H1 (cell line): ENCODE results near the gene KRTAP20-4. TPM values are rescaled to one million over a fixed set of nuclear protein-coding genes. Genes with fewer than 3 reads are reported as not detected.

Experiments
- CTCF ChIA-PET: fragments of 300-600 bp; sonication (Branson Sonifier 250); formaldehyde crosslinking; loops from one replicate; lab custom pipeline; 2021; ENCODE audit not compliant: partially characterized antibody; lab: Charles Lee
- POLR2A ChIA-PET: fragments of 300-600 bp; sonication (Branson Sonifier 250); formaldehyde crosslinking; loops from one replicate; lab custom pipeline; 2021; ENCODE audit warnings: inconsistent platforms; ENCODE audit not compliant: partially characterized antibody; lab: Charles Lee
- DNase-seq, 2 experiments: peaks; one replicate each; pipeline versions ENCODE4 v3.0.0 to v3.0.0-alpha.2; 2010 to 2022; ENCODE audit warnings: low spot score in 2 of 2, low read depth in 1 of 2, mixed read lengths in 1 of 2
- FAIRE-seq: peaks from 2 replicates; lab custom pipeline; 2011; peaks lifted over from hg19 to GRCh38; lab: Jason Lieb, UNC
- H2AFZ ChIP-seq: 2 replicates; pipeline ENCODE4 v1.8.1; 2012; ENCODE audit warnings: low read length, inconsistent platforms
- H2AK5ac ChIP-seq: 2 replicates; pipeline ENCODE4 v1.6.1; 2013; ENCODE audit warnings: low read depth, low read length
- H2BK120ac ChIP-seq: replicated peaks from 2 replicates; pipeline ENCODE3; 2013; ENCODE audit warnings: low read depth, low read length, inconsistent platforms
- H2BK12ac ChIP-seq: 2 replicates; pipeline ENCODE4 v1.6.1; 2013; ENCODE audit warnings: low read depth, low read length
- H2BK15ac ChIP-seq: 2 replicates; pipeline ENCODE4 v1.6.1; 2013; ENCODE audit warnings: low read length
- H2BK20ac ChIP-seq: 2 replicates; pipeline ENCODE4 v1.6.1; 2013; ENCODE audit warnings: low read length
- H2BK5ac ChIP-seq: 2 replicates; pipeline ENCODE4 v1.6.1; 2013; ENCODE audit warnings: low read depth, low read length
- H3K14ac ChIP-seq: 2 replicates; pipeline ENCODE4 v1.6.1; 2013; ENCODE audit warnings: inconsistent platforms; ENCODE audit not compliant: insufficient read length
- H3K18ac ChIP-seq: 2 replicates; pipeline ENCODE4 v1.6.1; 2013; ENCODE audit warnings: low read length; ENCODE audit errors: extremely low read depth
- H3K23ac ChIP-seq: 2 replicates; pipeline ENCODE4 v1.6.1; 2013; ENCODE audit warnings: inconsistent platforms; ENCODE audit not compliant: insufficient read length
- H3K23me2 ChIP-seq: 2 replicates; pipeline ENCODE4 v1.6.1; 2013; ENCODE audit warnings: low read depth, low read length
- H3K27ac ChIP-seq: 2 replicates; pipeline ENCODE4 v1.6.1; 2011; ENCODE audit warnings: low read depth, low read length, inconsistent platforms
- H3K27me3 ChIP-seq, 4 experiments: replicated peaks in 1 of 4; 1 replicate in 1 of 4; 2 replicates in 3 of 4; pipeline versions ENCODE4 v1.6.1 to v1.8.1; 2011 to 2013; ENCODE audit warnings: low read length in 3 of 4, mild to moderate bottlenecking in 3 of 4, inconsistent platforms in 2 of 4, mixed read lengths in 2 of 4, moderate library complexity in 1 of 4; ENCODE audit not compliant: control insufficient read depth in 3 of 4, insufficient read depth in 3 of 4; ENCODE audit errors: extremely low read depth in 1 of 4
- H3K36me3 ChIP-seq, 4 experiments: 2 replicates each; pipeline versions ENCODE4 v1.6.1 to v1.8.1; 2011 to 2013; ENCODE audit warnings: mild to moderate bottlenecking in 4 of 4, low read length in 3 of 4, moderate library complexity in 2 of 4, control low read depth in 1 of 4, inconsistent platforms in 1 of 4; ENCODE audit not compliant: insufficient read depth in 4 of 4, control insufficient read depth in 2 of 4
- H3K4ac ChIP-seq: replicated peaks from 2 replicates; pipeline ENCODE3; 2013; ENCODE audit warnings: low read length, low read depth, mixed read lengths, inconsistent platforms; ENCODE audit not compliant: insufficient read length
- H3K4me1 ChIP-seq, 4 experiments: replicated peaks in 1 of 4; 1 replicate in 1 of 4; 2 replicates in 3 of 4; pipeline versions ENCODE4 v1.6.1 to v1.8.1; 2011 to 2013; ENCODE audit warnings: low read length in 3 of 4, inconsistent platforms in 2 of 4, mixed read lengths in 1 of 4; ENCODE audit not compliant: insufficient read depth in 4 of 4, control insufficient read depth in 3 of 4
- H3K4me2 ChIP-seq, 2 experiments: 2 replicates each; pipeline versions ENCODE4 v1.6.1 to v1.8.1; 2011 to 2013; ENCODE audit warnings: low read depth in 2 of 2, low read length in 2 of 2, control low read depth in 1 of 2, inconsistent platforms in 1 of 2, mild to moderate bottlenecking in 1 of 2; ENCODE audit not compliant: insufficient read depth in 1 of 2
- H3K4me3 ChIP-seq, 4 experiments: fragments of 200-600, 300-600 bp in 1 of 4; sonication (generic), shearing (Covaris generic), sonication (Bioruptor Twin) in 1 of 4; 2 replicates each; pipeline versions ENCODE4 v1.5.1 to v1.8.1; 2011 to 2016; ENCODE audit warnings: low read length in 4 of 4, low read depth in 3 of 4, control low read depth in 2 of 4, inconsistent platforms in 2 of 4, mild to moderate bottlenecking in 2 of 4, mixed read lengths in 1 of 4, moderate library complexity in 1 of 4; ENCODE audit not compliant: insufficient read depth in 2 of 4; ENCODE audit errors: extremely low read depth in 1 of 4
- H3K56ac ChIP-seq: replicated peaks from 2 replicates; pipeline ENCODE3; 2013; ENCODE audit warnings: low read depth, mild to moderate bottlenecking, mixed read lengths, low read length, inconsistent platforms; ENCODE audit not compliant: insufficient read length
- H3K79me1 ChIP-seq: 2 replicates; pipeline ENCODE4 v1.6.1; 2013; ENCODE audit warnings: low read depth, low read length, control low read depth
- H3K79me2 ChIP-seq, 2 experiments: 2 replicates each; pipeline versions ENCODE4 v1.6.1 to v1.8.1; 2012 to 2013; ENCODE audit warnings: low read length in 2 of 2, mild to moderate bottlenecking in 2 of 2, inconsistent platforms in 1 of 2; ENCODE audit not compliant: insufficient read depth in 2 of 2, control insufficient read depth in 1 of 2
- H3K9ac ChIP-seq, 4 experiments: replicated peaks in 1 of 4; 1 replicate in 1 of 4; 2 replicates in 3 of 4; pipeline versions ENCODE4 v1.6.1 to v1.8.1; 2011 to 2013; ENCODE audit warnings: low read depth in 3 of 4, low read length in 3 of 4, control low read depth in 2 of 4, mild to moderate bottlenecking in 2 of 4, moderate library complexity in 2 of 4, inconsistent platforms in 1 of 4; ENCODE audit errors: extremely low read depth in 1 of 4
- H3K9me3 ChIP-seq, 2 experiments: 2 replicates each; pipeline versions ENCODE4 v1.6.1 to v1.8.1; 2012 to 2013; ENCODE audit warnings: mild to moderate bottlenecking in 2 of 2, moderate library complexity in 2 of 2, control low read depth in 1 of 2, inconsistent platforms in 1 of 2, low read depth in 1 of 2, low read length in 1 of 2, mixed read lengths in 1 of 2; ENCODE audit not compliant: insufficient read depth in 2 of 2
- H4K20me1 ChIP-seq, 2 experiments: replicated peaks in 1 of 2; 2 replicates each; pipeline versions ENCODE3 to v1.8.1; 2011 to 2013; ENCODE audit warnings: inconsistent platforms in 2 of 2, low read length in 2 of 2, mild to moderate bottlenecking in 1 of 2; ENCODE audit not compliant: insufficient read depth in 2 of 2, control insufficient read depth in 1 of 2
- H4K5ac ChIP-seq: 2 replicates; pipeline ENCODE4 v1.6.1; 2013; ENCODE audit warnings: low read length, low read depth, mixed read lengths, inconsistent platforms; ENCODE audit not compliant: insufficient read length
- H4K8ac ChIP-seq: 2 replicates; pipeline ENCODE4 v1.8.0; 2013; ENCODE audit warnings: mild to moderate bottlenecking, moderate library complexity, low read length, inconsistent platforms; ENCODE audit not compliant: insufficient read depth; ENCODE audit errors: extremely low read depth
- H4K91ac ChIP-seq: replicated peaks from 2 replicates; pipeline ENCODE3; 2013; ENCODE audit warnings: low read length, mixed read lengths, inconsistent platforms; ENCODE audit not compliant: insufficient read length
- CHD2 ChIP-seq: IDR thresholded peaks from 2 replicates; pipeline ENCODE4 v1.6.1; 2012; ENCODE audit warnings: low read length, improper control_type of control experiment
- CREB1 ChIP-seq: IDR thresholded peaks from 2 replicates; pipeline ENCODE4 v1.6.1; 2012; ENCODE audit warnings: inconsistent platforms
- GABPA ChIP-seq: IDR thresholded peaks from 2 replicates; pipeline ENCODE4 v1.6.1; 2011; ENCODE audit warnings: mild to moderate bottlenecking, low read length, moderate library complexity, borderline replicate concordance; ENCODE audit not compliant: insufficient read depth
- NANOG ChIP-seq: IDR thresholded peaks from 2 replicates; pipeline ENCODE4 v1.6.1; 2011; ENCODE audit warnings: low read length, low read depth, mild to moderate bottlenecking, inconsistent platforms; ENCODE audit not compliant: insufficient read depth, poor library complexity, severe bottlenecking
- WGBS, 2 experiments: shearing (Covaris generic) in 1 of 2; methylation state at CpG; one replicate each; pipeline versions ENCODE4 v1.1.6 to v1.1.7; 2013 to 2015; ENCODE audit warnings: low lambda C conversion rate in 2 of 2, mixed read lengths in 2 of 2, inconsistent platforms in 1 of 2, low coverage in 1 of 2, missing lambda C conversion rate in 1 of 2; ENCODE audit not compliant: insufficient replicate concordance in 2 of 2, insufficient coverage in 1 of 2, insufficient read length in 1 of 2; ENCODE audit errors: extremely low coverage in 1 of 2, missing lambda C conversion rate in 1 of 2; 5-methylcytosine and 5-hydroxymethylcytosine counted together
- polyA plus RNA-seq, 7 experiments: library from polyadenylated mRNA; depleted of rRNA in 3 of 7; stranded (reverse) in 5 of 7; unstranded in 2 of 7; fragments of >200 nt in 5 of 7; fragments of 200-250 nt in 2 of 7; gene quantifications; 1 replicate in 5 of 7; 2 replicates in 1 of 7; 4 replicates in 1 of 7; pipeline versions ENCODE4 v1.2.1 to v1.2.3, GENCODE V29; 2011 to 2013; ENCODE audit warnings: missing spikeins in 2 of 7, mixed read lengths in 2 of 7
- total RNA-seq: library from RNA; stranded (reverse); fragmentation: NEBNext Ultra II Directional; extraction: Animal tissue kit (Norgen Biotek cat#: 25700); gene quantifications from 2 replicates; pipeline ENCODE4 v1.2.1, GENCODE V29; 2021

Gene KRTAP20-4
- total and polyA plus RNA-seq, 2 of the 8 experiments (the other 6 are each of a cell fraction or from before 2014, with no cell fraction given) = not detected

GRCh38 chr21:30579346-30579745 lies 41.1 kb upstream of the KRTAP20-4 start:
- Histone ChIP-seq H4K5ac (no peak overlapping the region), H2BK12ac (no peak overlapping the region), H3K79me2 (no peaks in the 10 kb centered on the region), H2AFZ (no peak overlapping the region), H3K18ac (no peak overlapping the region), H2BK20ac (no peak overlapping the region), H3K4ac (no peak overlapping the region), H3K36me3 (no peaks in the 10 kb centered on the region), H3K9ac (no peak overlapping the region), H3K27ac (no peak overlapping the region), H2BK15ac (no peak overlapping the region), H3K4me1 (no peaks in the 10 kb centered on the region), H3K9me3 (no peaks in the 10 kb centered on the region), H3K14ac (no peak overlapping the region), H3K56ac (no peak overlapping the region), H3K27me3 (no peaks in the 10 kb centered on the region), H2AK5ac (no peak overlapping the region), H3K4me3 (no peak overlapping the region), H3K79me1 (no peaks in the 10 kb centered on the region), H4K20me1 (no peaks in the 10 kb centered on the region), H2BK120ac (no peak overlapping the region), H3K4me2 (no peak overlapping the region), H3K23ac (no peak overlapping the region), H2BK5ac (no peak overlapping the region), H4K8ac (no peak overlapping the region), H3K23me2 (no peaks in the 10 kb centered on the region), H4K91ac (no peak overlapping the region)
- TF ChIP-seq NANOG (no peak), CHD2 (no peak), GABPA (no peak), CREB1 (no peak)
- DNase-seq (no peak), FAIRE-seq (no peak)
- POLR2A ChIA-PET = no interaction called here
- CTCF ChIA-PET = interaction anchor here (0.7 kb wide), 1 partner anchor 75 kb away, joined by 3 read pairs; no protein-coding TSS in a partner anchor
- WGBS, 2 experiments = 82% methylated on average over 1 of the region's 1 CpG; no CpG with 5 or more reads in 1 of the 2 experiments
